ENCODE measurements around the gene IQCE.

GRCh38 chr7:2657920-2658671 lies 99.3 kb downstream of the IQCE start:
- TF ChIP-seq CTCF (conservative IDR thresholded peaks at IDR 0.05 in 1 of 2, IDR thresholded peaks at IDR 0.05 in 1 of 2; ENCODE audit: low read depth in 1 of 2, low read length in 2 of 2) (no peak), EZH2 (IDR thresholded peaks at IDR 0.05; ENCODE audit: low read length, missing control alignments) (no peak)
